ENCODE measurements around the gene ABHD14A. TPM values are rescaled to one million over a fixed set of nuclear protein-coding genes. Genes with fewer than 3 reads are reported as not detected.

Gene ABHD14A
- polyA plus RNA-seq, 1 of the 3 experiments (the other 2 are of a cell fraction), result 31.5 TPM

GRCh38 chr3:51978143-51978502 lies 3.3 kb downstream of the ABHD14A start:
- WGBS (ENCODE audit: low lambda C conversion rate), result 100% methylated on average over 1 of the region's 4 CpGs
- Histone ChIP-seq H3K9ac (no peak overlapping the region), H3K4me3 (ENCODE audit: low read depth in 2 of 2, low read length in 1 of 2) (no peak overlapping the region)

More at GRCh38 chr3:51978143-51978502, 3.3 kb downstream of the ABHD14A start:
- Histone ChIP-seq H3K36me3 (replicated peaks in 1 of 2; ENCODE audit: control insufficient read depth in 1 of 2, insufficient read depth in 2 of 2, low read length in 1 of 2) (peaks cover 0 to 5% of the 10 kb centered on the region in 2 experiments), H3K79me2 (ENCODE audit: insufficient read depth) (peaks cover 34% of the 10 kb centered on the region), H3K9me3 (no peaks in the 10 kb centered on the region), H2AFZ (ENCODE audit: low read depth) (no peak overlapping the region), H3F3A (replicated peaks; ENCODE audit: insufficient read depth) (peaks cover 28% of the 10 kb centered on the region), H3K27ac (ENCODE audit: low read depth in 2 of 2, low read length in 1 of 2) (no peak overlapping the region), H3K9me2 (no peaks in the 10 kb centered on the region), H3K4me2 (no peak overlapping the region), H3K27me3 (ENCODE audit: insufficient read depth) (no peaks in the 10 kb centered on the region), H4K20me1 (ENCODE audit: insufficient read depth) (no peaks in the 10 kb centered on the region), H3K4me1 (ENCODE audit: control insufficient read depth in 1 of 2, insufficient read depth in 2 of 2, low read depth in 1 of 2, low read length in 1 of 2) (peaks cover 7 to 26% of the 10 kb centered on the region in 2 experiments)
- no peak for DNase-seq
- ChIA-PET POLR2A (no interaction called here), CTCF (interaction anchor here (1.1 kb wide), 1 partner anchor 21 kb away, joined by 3 read pairs; no protein-coding TSS in a partner anchor)
- no peak for TF ChIP-seq YY1 (IDR thresholded peaks at IDR 0.05; ENCODE audit: low read depth)
- TF ChIP-seq MAX (IDR thresholded peaks at IDR 0.05; ENCODE audit: low read depth), result no peak
- no peak for TF ChIP-seq EZH2phosphoT487 (IDR thresholded peaks at IDR 0.05; ENCODE audit: borderline replicate concordance, low read depth)
- TF ChIP-seq PBX3 (IDR thresholded peaks at IDR 0.05), result no peak
- TF ChIP-seq CTCF (IDR thresholded peaks at IDR 0.05), result no peak
- no peak for TF ChIP-seq RAD21 (IDR thresholded peaks at IDR 0.05; ENCODE audit: low read length)
- no peak for TF ChIP-seq RCOR1 (IDR thresholded peaks at IDR 0.05; ENCODE audit: low read length)
- TF ChIP-seq USF1 (IDR thresholded peaks at IDR 0.05; ENCODE audit: borderline replicate concordance, low read depth), result no peak
- TF ChIP-seq ZBTB33 (IDR thresholded peaks at IDR 0.05; ENCODE audit: borderline replicate concordance, low read depth), result no peak
- no peak for TF ChIP-seq SIN3A (IDR thresholded peaks at IDR 0.05; ENCODE audit: borderline replicate concordance, low read depth, low read length)
- no peak for TF ChIP-seq RFX5 (IDR thresholded peaks at IDR 0.05; ENCODE audit: low read length)

All from SK-N-SH (cell line).